ENCODE results near the gene INHBA.

INHBA gene

DNA sequence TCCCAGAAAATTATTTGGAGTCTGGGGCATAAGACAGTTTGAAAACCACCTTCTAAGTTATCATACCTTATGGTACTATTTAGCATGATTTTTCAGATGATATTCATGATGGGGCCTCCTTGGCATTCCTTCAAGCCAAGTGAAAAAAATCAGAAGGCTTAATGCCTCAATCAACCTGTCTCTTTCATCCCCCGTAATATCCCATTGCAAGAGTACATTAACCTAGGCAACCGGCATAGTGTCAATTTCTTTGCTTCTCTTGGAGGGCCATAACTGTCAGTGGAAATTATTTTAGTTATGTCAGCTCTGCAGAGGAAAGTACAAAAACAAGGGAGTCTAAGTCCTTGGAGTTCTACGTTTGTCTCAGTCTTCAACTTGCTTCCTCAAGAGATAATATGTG, 43.4 kb downstream of the INHBA start:
- no peak for TF ChIP-seq EZH2phosphoT487 (IDR thresholded peaks at IDR 0.05; ENCODE audit: borderline replicate concordance)
- TF ChIP-seq, protein P1, sequence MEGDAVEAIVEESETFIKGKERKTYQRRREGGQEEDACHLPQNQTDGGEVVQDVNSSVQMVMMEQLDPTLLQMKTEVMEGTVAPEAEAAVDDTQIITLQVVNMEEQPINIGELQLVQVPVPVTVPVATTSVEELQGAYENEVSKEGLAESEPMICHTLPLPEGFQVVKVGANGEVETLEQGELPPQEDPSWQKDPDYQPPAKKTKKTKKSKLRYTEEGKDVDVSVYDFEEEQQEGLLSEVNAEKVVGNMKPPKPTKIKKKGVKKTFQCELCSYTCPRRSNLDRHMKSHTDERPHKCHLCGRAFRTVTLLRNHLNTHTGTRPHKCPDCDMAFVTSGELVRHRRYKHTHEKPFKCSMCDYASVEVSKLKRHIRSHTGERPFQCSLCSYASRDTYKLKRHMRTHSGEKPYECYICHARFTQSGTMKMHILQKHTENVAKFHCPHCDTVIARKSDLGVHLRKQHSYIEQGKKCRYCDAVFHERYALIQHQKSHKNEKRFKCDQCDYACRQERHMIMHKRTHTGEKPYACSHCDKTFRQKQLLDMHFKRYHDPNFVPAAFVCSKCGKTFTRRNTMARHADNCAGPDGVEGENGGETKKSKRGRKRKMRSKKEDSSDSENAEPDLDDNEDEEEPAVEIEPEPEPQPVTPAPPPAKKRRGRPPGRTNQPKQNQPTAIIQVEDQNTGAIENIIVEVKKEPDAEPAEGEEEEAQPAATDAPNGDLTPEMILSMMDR (conservative IDR thresholded peaks at IDR 0.05; ENCODE audit: low read length): no peak
- no peaks in the 10 kb centered on the region for H3F3A ChIP-seq (ENCODE audit: low read depth)
- no peaks in the 10 kb centered on the region for H3K79me2 ChIP-seq (ENCODE audit: insufficient read depth, low read length)
- H3K9me2 ChIP-seq (replicated peaks; ENCODE audit: low read depth, low read length): no peaks in the 10 kb centered on the region
- H3K36me3 ChIP-seq (ENCODE audit: insufficient read depth, low read length): no peaks in the 10 kb centered on the region
- H3K27me3 ChIP-seq (ENCODE audit: insufficient read depth, low read length, poor library complexity, severe bottlenecking): no peaks in the 10 kb centered on the region
- no peak overlapping the region for H3K4me3 ChIP-seq (ENCODE audit: low read length, poor library complexity, severe bottlenecking)
- H3K4me2 ChIP-seq (ENCODE audit: low read depth, low read length, poor library complexity, severe bottlenecking): no peak overlapping the region
- H3K9ac ChIP-seq (ENCODE audit: low read depth, low read length, poor library complexity, severe bottlenecking): no peak overlapping the region
- no peaks in the 10 kb centered on the region for H4K20me1 ChIP-seq (ENCODE audit: insufficient read depth, low read length, poor library complexity, severe bottlenecking)
- H3K4me1 ChIP-seq (ENCODE audit: insufficient read depth, low read length, poor library complexity, severe bottlenecking): no peaks in the 10 kb centered on the region
- no peak overlapping the region for H2AFZ ChIP-seq (ENCODE audit: low read length)
- H3K9me3 ChIP-seq (ENCODE audit: insufficient read depth, low read depth, low read length): no peaks in the 10 kb centered on the region

DNA sequence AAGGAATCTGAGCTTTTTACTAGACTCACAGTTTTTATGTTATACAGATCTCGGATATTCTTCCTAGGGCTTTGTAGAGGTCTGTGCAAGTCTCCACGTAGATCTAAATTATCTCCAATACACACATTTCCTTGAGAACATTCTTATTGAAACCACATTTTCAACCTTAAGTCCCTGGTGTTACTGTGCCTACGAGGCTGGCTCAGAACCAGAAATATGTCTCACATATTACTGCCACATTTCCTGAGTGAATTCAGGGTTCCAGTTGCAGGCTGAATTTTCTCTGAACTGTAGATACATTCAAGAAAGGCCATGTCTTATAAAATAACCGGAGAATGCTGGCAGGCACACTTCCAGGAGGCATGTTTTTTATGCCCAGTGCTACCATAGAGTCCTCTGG, 46.5 kb downstream of the INHBA start:
- Histone ChIP-seq H2AFZ (ENCODE audit: low read length) (no peak overlapping the region), H3K4me3 (ENCODE audit: low read length, poor library complexity, severe bottlenecking) (no peak overlapping the region), H3K79me2 (ENCODE audit: insufficient read depth, low read length) (no peaks in the 10 kb centered on the region), H3K4me1 (ENCODE audit: insufficient read depth, low read length, poor library complexity, severe bottlenecking) (no peaks in the 10 kb centered on the region), H4K20me1 (ENCODE audit: insufficient read depth, low read length, poor library complexity, severe bottlenecking) (no peaks in the 10 kb centered on the region), H3F3A (ENCODE audit: low read depth) (no peaks in the 10 kb centered on the region), H3K9me3 (ENCODE audit: insufficient read depth, low read depth, low read length) (no peaks in the 10 kb centered on the region), H3K9me2 (replicated peaks; ENCODE audit: low read depth, low read length) (no peaks in the 10 kb centered on the region), H3K9ac (ENCODE audit: low read depth, low read length, poor library complexity, severe bottlenecking) (no peak overlapping the region), H3K4me2 (ENCODE audit: low read depth, low read length, poor library complexity, severe bottlenecking) (no peak overlapping the region), H3K27me3 (ENCODE audit: insufficient read depth, low read length, poor library complexity, severe bottlenecking) (no peaks in the 10 kb centered on the region), H3K36me3 (ENCODE audit: insufficient read depth, low read length) (no peaks in the 10 kb centered on the region)
- TF ChIP-seq EZH2phosphoT487 (IDR thresholded peaks at IDR 0.05; ENCODE audit: borderline replicate concordance): no peak
- TF ChIP-seq, protein P1 (conservative IDR thresholded peaks at IDR 0.05; ENCODE audit: low read length): no peak

DNA sequence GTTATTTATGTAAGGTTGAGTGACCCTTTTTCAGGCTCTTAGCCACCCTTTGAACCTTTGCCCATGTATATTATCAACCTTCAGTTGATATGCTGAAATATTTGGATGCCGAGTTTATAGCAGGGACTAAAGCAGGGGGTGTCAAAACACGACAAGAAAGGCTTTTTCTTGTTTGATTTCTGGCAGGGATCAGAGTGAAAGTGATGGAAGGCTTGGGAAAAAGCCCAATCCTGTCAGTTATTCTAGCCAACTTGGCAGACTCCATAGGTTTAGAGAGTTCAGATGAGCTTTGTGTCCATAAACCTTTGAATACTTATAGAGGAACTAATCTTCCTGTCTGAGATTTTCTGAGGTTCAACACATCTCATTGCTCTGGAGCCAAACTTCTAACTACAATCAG, 47.5 kb downstream of the INHBA start:
- TF ChIP-seq, protein P1 (conservative IDR thresholded peaks at IDR 0.05; ENCODE audit: low read length): no peak
- TF ChIP-seq EZH2phosphoT487 (IDR thresholded peaks at IDR 0.05; ENCODE audit: borderline replicate concordance): no peak
- Histone ChIP-seq H3K4me2 (ENCODE audit: low read depth, low read length, poor library complexity, severe bottlenecking) (no peak overlapping the region), H4K20me1 (ENCODE audit: insufficient read depth, low read length, poor library complexity, severe bottlenecking) (no peaks in the 10 kb centered on the region), H3K4me1 (ENCODE audit: insufficient read depth, low read length, poor library complexity, severe bottlenecking) (no peaks in the 10 kb centered on the region), H3F3A (ENCODE audit: low read depth) (no peaks in the 10 kb centered on the region), H3K36me3 (ENCODE audit: insufficient read depth, low read length) (no peaks in the 10 kb centered on the region), H3K27me3 (ENCODE audit: insufficient read depth, low read length, poor library complexity, severe bottlenecking) (no peaks in the 10 kb centered on the region), H3K9ac (ENCODE audit: low read depth, low read length, poor library complexity, severe bottlenecking) (no peak overlapping the region), H3K9me3 (ENCODE audit: insufficient read depth, low read depth, low read length) (no peaks in the 10 kb centered on the region), H2AFZ (ENCODE audit: low read length) (no peak overlapping the region), H3K9me2 (replicated peaks; ENCODE audit: low read depth, low read length) (no peaks in the 10 kb centered on the region), H3K4me3 (ENCODE audit: low read length, poor library complexity, severe bottlenecking) (no peak overlapping the region), H3K79me2 (ENCODE audit: insufficient read depth, low read length) (no peaks in the 10 kb centered on the region)

Measured in Loucy (cell line).